Inflammatory macrophage treated with lipopolysaccharide for 4 hours (primary cell): Measurements from ENCODE around the gene RGPD4.
"Not testable (repeated sequence)": the region's sequence is repeated elsewhere in the genome, so short reads cannot be mapped to it uniquely, and the experiment has no call there.

ENCODE experiments used
- DNase-seq: peaks from one replicate; pipeline ENCODE4 v3.0.0-alpha.2; 2020

RGPD4 gene

DNA sequence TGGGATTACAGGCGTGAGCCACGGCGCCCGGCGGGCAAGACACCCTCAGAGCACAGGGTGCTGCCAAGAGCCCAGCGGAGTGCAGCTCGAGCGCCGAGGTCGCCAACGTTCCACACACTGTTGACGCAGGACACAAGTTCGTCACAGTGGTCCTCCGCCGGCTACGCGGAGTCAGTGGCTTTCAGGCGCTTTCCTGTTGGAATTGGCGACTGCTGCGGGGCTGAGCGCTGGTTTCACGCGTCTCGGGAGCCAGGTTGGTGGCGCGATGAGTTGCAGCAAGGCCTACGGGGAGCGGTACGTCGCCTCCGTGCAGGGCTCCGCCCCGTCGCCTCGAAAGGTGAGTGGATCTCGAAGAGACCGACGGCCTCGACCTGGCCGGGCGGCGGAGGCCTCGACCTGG, at the start of gene RGPD4:
Gene RGPD4, plus strand, starts transcription at position 144 of the 400 bp plus-strand sequence. Its CDS starts 122 bp downstream, at position 266.
- DNase-seq: not testable (repeated sequence)

GRCh38 chr2:107777974-107778373, 48.7 kb upstream of the RGPD4 start:
- DNase-seq: no peak

DNA sequence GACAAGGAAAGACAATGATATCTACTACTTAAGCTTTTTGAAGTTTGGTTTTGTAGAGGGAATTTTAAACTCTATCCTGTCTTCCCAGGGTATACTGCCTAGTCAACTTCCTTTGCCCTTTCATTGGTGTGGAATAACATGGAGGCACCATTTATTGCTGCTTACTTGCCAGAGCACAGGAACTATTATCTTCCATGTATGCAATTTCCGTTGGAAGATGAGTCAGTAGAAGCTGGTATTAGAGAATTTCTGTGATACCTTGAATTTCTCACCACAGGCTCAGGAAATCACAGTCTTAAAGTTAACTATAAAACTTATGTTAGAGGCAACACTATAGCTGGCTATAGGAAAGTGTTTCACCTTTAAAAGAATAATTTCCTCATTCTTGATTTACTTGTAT, 40.9 kb upstream of the RGPD4 start:
- DNase-seq: no peak

DNA sequence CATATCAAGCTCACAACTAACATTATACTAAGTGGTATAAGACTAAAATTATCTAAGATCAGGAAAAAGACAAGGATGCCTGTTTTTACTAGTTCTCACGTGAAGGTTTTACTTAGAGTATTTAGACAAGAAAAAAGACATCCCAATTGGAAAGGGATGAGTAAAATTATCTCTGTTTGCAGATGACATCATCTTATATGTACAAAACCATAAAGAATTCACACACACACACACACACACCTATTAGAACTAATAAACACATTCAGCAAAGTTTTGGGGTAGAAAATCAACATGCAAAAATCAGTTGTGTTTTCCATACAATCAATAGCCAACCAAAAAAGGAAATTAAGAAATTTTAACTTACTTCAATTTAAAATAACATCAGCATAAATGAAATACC, 35.9 kb upstream of the RGPD4 start:
- no peak for DNase-seq

DNA sequence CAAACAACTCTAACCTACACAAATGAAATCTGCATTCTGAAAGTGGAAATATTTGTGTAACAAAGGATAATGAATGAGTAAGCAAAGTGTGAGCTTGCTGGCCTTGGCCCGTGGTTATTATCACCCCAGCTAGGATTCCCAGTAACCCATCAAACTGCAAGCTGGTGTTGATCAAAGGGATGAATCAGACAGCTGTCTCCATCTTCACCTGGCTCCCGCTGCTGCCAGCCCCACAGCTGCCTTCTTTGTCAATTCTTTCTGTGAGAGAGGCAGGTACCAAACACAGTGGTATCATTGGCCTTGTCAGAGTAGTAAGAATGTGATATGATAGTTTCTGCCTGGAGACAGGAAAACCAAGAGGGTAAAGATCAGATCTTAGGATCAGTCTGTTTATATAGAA, 25.2 kb upstream of the RGPD4 start:
- no peak for DNase-seq

GRCh38 chr2:107804608-107805498, 21.8 kb upstream of the RGPD4 start:
- DNase-seq: no peak

DNA sequence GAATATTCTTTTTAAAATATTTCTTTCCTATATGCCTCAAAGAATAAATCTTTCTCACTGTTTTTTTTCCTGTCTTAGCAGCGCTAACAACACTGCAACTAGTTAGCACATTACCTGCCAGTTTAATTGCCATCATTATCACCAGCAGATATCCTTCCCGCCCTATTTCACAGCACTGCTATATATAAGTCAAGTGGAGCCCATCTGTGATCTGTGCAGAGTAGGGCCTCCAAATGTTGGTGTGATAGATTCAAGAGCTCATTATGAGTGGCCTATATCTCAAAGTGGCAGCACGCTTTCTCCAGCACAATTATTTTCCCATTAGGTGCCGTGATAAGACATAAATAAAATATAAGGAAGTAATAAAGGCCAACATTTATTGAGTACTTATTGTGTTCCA, 19.8 kb upstream of the RGPD4 start:
- no peak for DNase-seq

GRCh38 chr2:107807988-107808387, 18.7 kb upstream of the RGPD4 start:
- DNase-seq: no peak

DNA sequence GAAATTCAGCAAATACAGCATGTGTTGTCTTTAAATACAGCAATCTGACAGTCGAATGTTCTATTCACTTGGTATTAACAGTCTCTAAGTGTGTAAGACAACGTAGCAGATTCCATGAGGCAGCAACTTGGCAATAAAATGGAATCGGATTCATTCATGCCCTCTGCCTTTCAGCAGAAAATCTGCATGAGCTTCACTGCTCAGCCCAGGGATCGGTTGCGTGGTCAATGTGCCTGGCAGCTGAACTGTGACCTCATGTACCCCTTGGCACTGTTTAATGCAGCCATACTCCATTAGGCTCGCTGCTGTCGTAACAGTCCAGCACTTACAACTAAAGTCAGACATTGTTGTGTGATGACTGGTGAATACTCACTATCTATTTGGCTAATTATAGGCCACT, 17.7 kb upstream of the RGPD4 start:
- no peak for DNase-seq

GRCh38 chr2:107809835-107810234, 16.9 kb upstream of the RGPD4 start:
- DNase-seq: no peak

- DNase-seq: no peak
Measured at GRCh38 chr2:107810734-107811133, 16.0 kb upstream of the RGPD4 start.

GRCh38 chr2:107811411-107811810, 15.3 kb upstream of the RGPD4 start:
- no peak for DNase-seq

GRCh38 chr2:107812006-107812405, 14.7 kb upstream of the RGPD4 start:
- no peak for DNase-seq

GRCh38 chr2:107817378-107817777, 9.3 kb upstream of the RGPD4 start:
- DNase-seq: no peak

DNA sequence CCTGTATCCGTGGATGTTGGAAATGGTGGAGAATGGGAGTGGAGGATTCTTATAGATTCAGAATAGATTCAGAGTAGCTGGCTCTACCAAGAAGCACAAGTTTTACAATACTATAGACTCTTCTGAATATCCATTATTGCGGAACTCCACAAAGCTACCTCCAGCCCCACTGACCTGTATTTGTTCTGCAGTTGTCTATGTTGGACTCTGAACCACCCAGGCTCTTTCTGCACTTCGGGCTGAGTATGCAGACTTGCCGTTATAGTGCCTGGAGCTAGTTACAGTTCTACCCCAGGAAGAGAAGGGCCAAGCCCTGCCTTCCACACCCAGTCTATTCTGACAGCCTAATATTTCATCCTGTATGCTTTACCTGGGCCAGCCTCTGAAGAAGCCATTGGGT, 4.4 kb upstream of the RGPD4 start:
- DNase-seq: no peak

GRCh38 chr2:107824451-107825205, 2.1 kb upstream of the RGPD4 start:
- DNase-seq: no peak

DNA sequence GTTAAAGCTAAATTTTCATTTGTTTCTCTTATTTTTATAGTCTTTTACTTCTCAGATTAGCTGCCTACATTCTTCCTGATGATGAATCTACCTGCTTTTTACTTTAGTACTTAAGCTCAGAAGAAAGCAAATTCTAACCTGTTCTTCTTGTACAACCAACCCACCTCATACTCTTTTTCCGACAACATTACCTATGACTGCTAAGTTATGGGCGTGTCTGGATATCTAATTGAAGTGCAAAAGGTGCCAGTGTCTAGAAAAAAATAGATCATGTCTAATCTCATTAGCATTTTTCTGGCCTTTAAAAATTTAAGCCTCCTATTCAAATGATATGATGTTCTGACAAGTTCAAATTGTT, 1.5 kb upstream of the RGPD4 start:
- DNase-seq: no peak

- not testable (repeated sequence) for DNase-seq
Measured at GRCh38 chr2:107829514-107829913, 2.8 kb downstream of the RGPD4 start.

- DNase-seq: not testable (repeated sequence)
Measured at GRCh38 chr2:107833152-107833551, 6.5 kb downstream of the RGPD4 start.

- DNase-seq: not testable (repeated sequence)
Measured at GRCh38 chr2:107833618-107834017, 6.9 kb downstream of the RGPD4 start.

DNA sequence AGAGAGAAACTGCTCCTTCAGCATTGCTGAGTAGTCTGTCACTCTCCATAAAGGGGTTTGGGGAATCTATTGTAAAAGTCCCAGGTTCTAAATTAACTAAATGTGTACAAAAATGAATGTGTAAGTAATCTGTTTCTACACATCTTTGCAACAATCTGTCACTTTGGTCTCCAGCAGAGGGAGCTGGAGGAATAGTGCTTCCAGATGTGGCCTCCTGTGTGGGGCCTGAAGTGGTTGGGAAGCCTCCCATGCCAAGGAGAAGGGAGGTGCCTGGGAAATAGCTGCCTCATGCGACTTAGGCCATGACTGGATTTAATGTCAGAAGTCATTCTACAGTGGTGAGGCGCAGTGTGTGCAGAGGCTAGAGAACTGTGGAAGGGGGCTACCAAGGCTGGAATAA, 89.4 kb downstream of the RGPD4 start:
- not testable (repeated sequence) for DNase-seq

DNA sequence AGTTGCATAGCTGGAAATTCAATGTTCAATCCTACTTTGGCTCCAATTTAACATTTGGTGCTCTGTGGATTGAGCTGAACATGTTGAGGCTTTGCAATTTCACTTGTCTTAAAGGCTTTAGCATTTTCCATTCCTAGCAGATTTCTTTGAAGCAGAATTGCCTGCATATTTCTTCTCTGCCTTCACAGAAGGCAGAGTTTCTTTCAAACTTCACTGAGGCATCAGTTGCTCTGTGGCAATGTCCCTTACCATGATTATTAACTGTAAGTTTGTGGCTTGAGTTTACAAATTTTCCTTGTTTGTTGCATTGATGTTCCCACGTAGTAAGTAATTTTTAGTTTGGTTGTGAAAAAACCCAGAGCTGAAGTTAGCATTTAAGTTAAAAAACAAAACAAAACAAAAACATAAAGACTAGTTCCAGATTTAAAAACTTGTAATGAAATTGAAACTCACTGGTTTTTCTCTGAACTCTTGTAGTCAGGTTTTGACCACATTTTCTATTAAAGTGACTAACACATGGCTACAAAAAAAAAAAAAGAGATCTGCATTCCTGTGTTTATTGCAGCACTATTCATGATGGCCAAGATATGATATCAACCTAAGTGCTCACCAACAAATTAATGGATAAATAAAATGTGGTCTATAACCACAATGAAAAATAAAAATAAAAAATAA, 90.1 kb downstream of the RGPD4 start:
- DNase-seq: not testable (repeated sequence)

GRCh38 chr2:107927034-107927534, 100.4 kb downstream of the RGPD4 start:
- no peak for DNase-seq
